ENCODE measurements around the gene CIAO3. TPM values are rescaled to one million over a fixed set of nuclear protein-coding genes. Genes with fewer than 3 reads are reported as not detected.
A peak's percentile ranks its signal among the peaks of the same experiment; 100 is the strongest.

Gene CIAO3
- total and polyA plus RNA-seq, 8 donors, result 11.1 to 72.9 (median 16.3) TPM

GRCh38 chr16:764184-764750 is 23.5 kb upstream of the CIAO3 start:
- FAIRE-seq (no peak), DNase-seq (no peak), ATAC-seq (no peak)
- no peak for TF ChIP-seq CTCF (IDR thresholded peaks at IDR 0.05)
- intact Hi-C loops (cut with DNase I), result no loop called here
- H3K9me3 ChIP-seq, result no peaks in the 10 kb centered on the region
- H3K27me3 ChIP-seq, result no peaks in the 10 kb centered on the region
- H3K27ac ChIP-seq, result no peak overlapping the region
- WGBS, 2 donors, result 48 to 62% methylated on average over 20 of the region's 20 CpGs
- H3K4me1 ChIP-seq, result no peaks in the 10 kb centered on the region
- H3K36me3 ChIP-seq, result no peaks in the 10 kb centered on the region
- H3K4me3 ChIP-seq, result no peak overlapping the region

- WGBS, 2 donors, result 52 to 63% methylated on average over 19 to 21 of the region's 21 CpGs
- intact Hi-C loops (cut with DNase I), result no loop called here
- no peak overlapping the region for H3K4me3 ChIP-seq
- H3K27me3 ChIP-seq, result no peaks in the 10 kb centered on the region
- H3K27ac ChIP-seq, result no peak overlapping the region
- DNase-seq (peak in 1 of 6 donors; percentile 51), ATAC-seq (no peak), FAIRE-seq (no peak)
- H3K36me3 ChIP-seq, result no peaks in the 10 kb centered on the region
- H3K9me3 ChIP-seq, result no peaks in the 10 kb centered on the region
- no peaks in the 10 kb centered on the region for H3K4me1 ChIP-seq
- no peak for TF ChIP-seq CTCF (IDR thresholded peaks at IDR 0.05)
These were observed 22.8 kb upstream of the CIAO3 start for GRCh38 chr16:763369-764183.

GRCh38 chr16:762595-763268 is 21.9 kb upstream of the CIAO3 start:
- ATAC-seq (no peak), FAIRE-seq (no peak), DNase-seq (peak in 1 of 6 donors; percentile 26)
- intact Hi-C loops (cut with DNase I), result no loop called here
- Histone ChIP-seq H3K9me3 (no peaks in the 10 kb centered on the region), H3K36me3 (no peaks in the 10 kb centered on the region), H3K27me3 (no peaks in the 10 kb centered on the region), H3K4me3 (no peak overlapping the region), H3K27ac (no peak overlapping the region), H3K4me1 (no peaks in the 10 kb centered on the region)
- WGBS, 2 donors, result 47 to 65% methylated on average over 17 of the region's 17 CpGs
- TF ChIP-seq CTCF (IDR thresholded peaks at IDR 0.05), result no peak

GRCh38 chr16:761625-762513 is 21.1 kb upstream of the CIAO3 start:
- no peaks in the 10 kb centered on the region for H3K27me3 ChIP-seq
- WGBS, 2 donors, result 54 to 66% methylated on average over 22 of the region's 22 CpGs
- no peak overlapping the region for H3K27ac ChIP-seq
- no peaks in the 10 kb centered on the region for H3K36me3 ChIP-seq
- FAIRE-seq (no peak), DNase-seq (peak in 2 of 6 donors; percentile 14 to 65), ATAC-seq (no peak)
- H3K9me3 ChIP-seq, result no peaks in the 10 kb centered on the region
- no peaks in the 10 kb centered on the region for H3K4me1 ChIP-seq
- intact Hi-C loops (cut with DNase I), result no loop called here
- no peak for TF ChIP-seq CTCF (IDR thresholded peaks at IDR 0.05)
- H3K4me3 ChIP-seq, result no peak overlapping the region

All from pancreas (tissue), 10 donors.